HCT116 (cell line): ENCODE data around the gene SECISBP2. TPM values are rescaled to one million over a fixed set of nuclear protein-coding genes. Genes with fewer than 3 reads are reported as not detected.

Experiments used
- ATAC-seq: fragments of 200-7000 bp; cut with Tn5 transposase; 2 replicates; pipeline ENCODE4 v1.9.1; 2020; ENCODE audit warnings: mild to moderate bottlenecking, moderate library complexity
- BruUV-seq: library from RNA; stranded (reverse); fragments of 400-500 nt; replicated peaks from 2 replicates; lab custom pipeline; 2021; lab: Mats Ljungman, UMichigan
- CTCF ChIA-PET: fragments of 300-600 bp; sonication (Branson Sonifier 250); formaldehyde crosslinking; loops from one replicate; lab custom pipeline; 2021; ENCODE audit warnings: antibody characterized with exemption; lab: Charles Lee
- POLR2A ChIA-PET: fragments of 300-600, 350-600 bp; sonication (Branson Sonifier 250); formaldehyde crosslinking; loops from one replicate; lab custom pipeline; 2021; ENCODE audit warnings: antibody characterized with exemption; lab: Charles Lee
- RAD21 ChIA-PET, 2 experiments: fragments of 300-600 bp; sonication (Branson Sonifier 250); formaldehyde crosslinking; loops; one replicate each; lab custom pipeline; 2023; ENCODE audit warnings: low total read pairs in 2 of 2; ENCODE audit not compliant: uncharacterized antibody in 2 of 2, unreplicated experiment in 2 of 2, low non-redundant PET in 1 of 2; lab: Charles Lee
- DNase-seq: peaks from one replicate; pipeline ENCODE4 v3.0.0-alpha.2; 2010; ENCODE audit warnings: low read depth, low spot score
- H2AFZ ChIP-seq: fragments of 200-600 bp; shearing (Covaris generic), sonication (generic); 2 replicates; pipeline ENCODE4 v1.6.1; 2017; ENCODE audit warnings: low read depth, mixed run types, mixed read lengths, antibody characterized with exemption, low read length; ENCODE audit not compliant: poor library complexity, severe bottlenecking
- H3K27ac ChIP-seq: 2 replicates; pipeline ENCODE4 v1.5.1; 2012; ENCODE audit warnings: low read depth, low read length
- H3K27me3 ChIP-seq: fragments of 200-600 bp; sonication (generic); 2 replicates; pipeline ENCODE4 v1.6.1; 2016; ENCODE audit warnings: mixed run types, low read length, mixed read lengths; ENCODE audit not compliant: insufficient read depth
- H3K36me3 ChIP-seq, 2 experiments: fragments of 200-500 bp in 1 of 2; fragments of 200-600 bp in 1 of 2; sonication (Bioruptor generic) in 1 of 2; sonication (generic) in 1 of 2; 2 replicates each; pipeline versions ENCODE4 v1.5.1 to v1.6.1; 2014 to 2016; ENCODE audit warnings: low read length in 2 of 2, inconsistent platforms in 1 of 2, mixed read lengths in 1 of 2, mixed run types in 1 of 2; ENCODE audit not compliant: insufficient read depth in 2 of 2, control insufficient read depth in 1 of 2
- H3K4me1 ChIP-seq, 2 experiments: fragments of 200-600 bp in 1 of 2; sonication (generic) in 1 of 2; 2 replicates each; pipeline versions ENCODE4 v1.5.1 to v1.6.1; 2012 to 2017; ENCODE audit warnings: low read length in 2 of 2, inconsistent platforms in 1 of 2, mild to moderate bottlenecking in 1 of 2, mixed read lengths in 1 of 2, mixed run types in 1 of 2, moderate library complexity in 1 of 2; ENCODE audit not compliant: insufficient read depth in 2 of 2, control insufficient read depth in 1 of 2
- H3K4me2 ChIP-seq: fragments of 200-600 bp; sonication (generic); 2 replicates; pipeline ENCODE4 v1.6.1; 2017; ENCODE audit warnings: mixed run types, low read length, mixed read lengths
- H3K4me3 ChIP-seq, 2 experiments: fragments of 200-600 bp in 1 of 2; sonication (generic) in 1 of 2; replicated peaks in 1 of 2; 2 replicates each; pipeline ENCODE4 v1.5.1; 2011 to 2016; ENCODE audit warnings: low read length in 2 of 2, control low read depth in 1 of 2, low read depth in 1 of 2, mild to moderate bottlenecking in 1 of 2, mixed read lengths in 1 of 2, mixed run types in 1 of 2
- H3K79me2 ChIP-seq: fragments of 200-600 bp; sonication (generic); 2 replicates; pipeline ENCODE4 v1.6.1; 2017; ENCODE audit warnings: mild to moderate bottlenecking, mixed run types, low read length, moderate library complexity, mixed read lengths; ENCODE audit not compliant: insufficient read depth
- H3K9ac ChIP-seq: fragments of 200-600 bp; sonication (generic); 2 replicates; pipeline ENCODE4 v1.6.1; 2016; ENCODE audit warnings: low read length, mixed read lengths
- H3K9me2 ChIP-seq: fragments of 200-600 bp; sonication (generic), shearing (Covaris generic); 2 replicates; pipeline ENCODE4 v1.6.1; 2017; ENCODE audit warnings: mixed run types, mild to moderate bottlenecking, moderate library complexity; ENCODE audit not compliant: insufficient read depth
- H3K9me3 ChIP-seq, 2 experiments: fragments of 200-500 bp in 1 of 2; fragments of 200-600 bp in 1 of 2; sonication (Bioruptor generic) in 1 of 2; sonication (generic) in 1 of 2; 2 replicates each; pipeline ENCODE4 v1.6.1; 2014 to 2017; ENCODE audit warnings: low read length in 2 of 2, mixed read lengths in 2 of 2, inconsistent platforms in 1 of 2, low read depth in 1 of 2, mild to moderate bottlenecking in 1 of 2, mixed run types in 1 of 2, moderate library complexity in 1 of 2; ENCODE audit not compliant: control insufficient read depth in 1 of 2, insufficient read depth in 1 of 2
- H4K20me1 ChIP-seq: fragments of 200-600 bp; sonication (generic), shearing (Covaris generic); 2 replicates; pipeline ENCODE4 v1.6.1; 2017; ENCODE audit warnings: mixed run types, mild to moderate bottlenecking, moderate library complexity; ENCODE audit not compliant: insufficient read depth
- ELF1 ChIP-seq: IDR thresholded peaks from 2 replicates; pipeline ENCODE4 v1.6.1; 2012; ENCODE audit warnings: low read depth, borderline replicate concordance
- FOSL1 ChIP-seq: IDR thresholded peaks from 2 replicates; pipeline ENCODE4 v1.6.1; 2012; ENCODE audit warnings: low read depth
- POLR2A ChIP-seq: IDR thresholded peaks from 2 replicates; pipeline ENCODE4 v1.7.0; 2011; ENCODE audit warnings: borderline replicate concordance; ENCODE audit not compliant: insufficient read depth, insufficient read length; ENCODE audit errors: extremely low read depth
- REST ChIP-seq: IDR thresholded peaks from 2 replicates; pipeline ENCODE4 v1.6.1; 2012; ENCODE audit warnings: low read depth
- SIN3A ChIP-seq: IDR thresholded peaks from 2 replicates; pipeline ENCODE4 v1.6.1; 2012; ENCODE audit warnings: low read depth
- SRF ChIP-seq: IDR thresholded peaks from 2 replicates; pipeline ENCODE4 v1.6.1; 2012; ENCODE audit warnings: low read depth
- YY1 ChIP-seq: IDR thresholded peaks from 2 replicates; pipeline ENCODE4 v1.6.1; 2011; ENCODE audit warnings: low read length, low read depth, moderate library complexity, mild to moderate bottlenecking; ENCODE audit not compliant: insufficient replicate concordance; ENCODE audit errors: extremely low read depth
- ZFX ChIP-seq: fragments of 450-650 bp; IDR thresholded peaks from 2 replicates; pipeline ENCODE4 v1.6.1; 2017
- intact Hi-C: fragments of 100-400 bp; cut with micrococcal nuclease; formaldehyde crosslinking; loops from 2 replicates; pipeline ENCODE4 v1.10.0; 2022
- total RNA-seq: library from RNA; stranded (reverse); gene quantifications from one replicate; pipeline ENCODE4 v1.2.1, GENCODE V29; 2021; ENCODE audit not compliant: unreplicated experiment
- TF ChIP-seq, protein P1 (sequence below): IDR thresholded peaks from 2 replicates; pipeline ENCODE4 v1.6.1; 2012
- TF ChIP-seq, protein P2 (sequence below): IDR thresholded peaks from 2 replicates; pipeline ENCODE4 v1.6.1; 2011; ENCODE audit warnings: mild to moderate bottlenecking, low read length, moderate library complexity; ENCODE audit not compliant: insufficient replicate concordance; ENCODE audit errors: extremely low read depth

The SECISBP2 gene
- total RNA-seq, 1 experiment from 2014 or later: 41.6 TPM

GRCh38 chr9:89363311-89363670 lies 45.0 kb downstream of the SECISBP2 start (continued):
- TF ChIP-seq REST: no peak
- no peak for TF ChIP-seq POLR2A
- TF ChIP-seq YY1: no peak

- intact Hi-C loops: no loop called here
- no TSS peak for BruUV-seq
- no peak overlapping the region for H3K27ac ChIP-seq
- H3K4me3 ChIP-seq: no peak overlapping the region
- ChIA-PET POLR2A (no interaction called here), CTCF (no interaction called here), RAD21 (no interaction called here)
- H3K9me3 ChIP-seq: no peaks in the 10 kb centered on the region
- H3K27me3 ChIP-seq: no peaks in the 10 kb centered on the region
- H3K36me3 ChIP-seq: peaks cover 10 to 13% of the 10 kb centered on the region in 2 experiments; a peak in 3 of 4 replicates
- no peaks in the 10 kb centered on the region for H3K4me1 ChIP-seq
- no peak overlapping the region for H3K4me2 ChIP-seq
- ATAC-seq (no peak), DNase-seq (no peak)
- no peaks in the 10 kb centered on the region for H3K79me2 ChIP-seq
- no peak for TF ChIP-seq ZFX
- TF ChIP-seq, protein P1, sequence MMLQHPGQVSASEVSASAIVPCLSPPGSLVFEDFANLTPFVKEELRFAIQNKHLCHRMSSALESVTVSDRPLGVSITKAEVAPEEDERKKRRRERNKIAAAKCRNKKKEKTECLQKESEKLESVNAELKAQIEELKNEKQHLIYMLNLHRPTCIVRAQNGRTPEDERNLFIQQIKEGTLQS: no peak
- TF ChIP-seq FOSL1: no peak
- TF ChIP-seq ELF1: no peak
- TF ChIP-seq, protein P2, sequence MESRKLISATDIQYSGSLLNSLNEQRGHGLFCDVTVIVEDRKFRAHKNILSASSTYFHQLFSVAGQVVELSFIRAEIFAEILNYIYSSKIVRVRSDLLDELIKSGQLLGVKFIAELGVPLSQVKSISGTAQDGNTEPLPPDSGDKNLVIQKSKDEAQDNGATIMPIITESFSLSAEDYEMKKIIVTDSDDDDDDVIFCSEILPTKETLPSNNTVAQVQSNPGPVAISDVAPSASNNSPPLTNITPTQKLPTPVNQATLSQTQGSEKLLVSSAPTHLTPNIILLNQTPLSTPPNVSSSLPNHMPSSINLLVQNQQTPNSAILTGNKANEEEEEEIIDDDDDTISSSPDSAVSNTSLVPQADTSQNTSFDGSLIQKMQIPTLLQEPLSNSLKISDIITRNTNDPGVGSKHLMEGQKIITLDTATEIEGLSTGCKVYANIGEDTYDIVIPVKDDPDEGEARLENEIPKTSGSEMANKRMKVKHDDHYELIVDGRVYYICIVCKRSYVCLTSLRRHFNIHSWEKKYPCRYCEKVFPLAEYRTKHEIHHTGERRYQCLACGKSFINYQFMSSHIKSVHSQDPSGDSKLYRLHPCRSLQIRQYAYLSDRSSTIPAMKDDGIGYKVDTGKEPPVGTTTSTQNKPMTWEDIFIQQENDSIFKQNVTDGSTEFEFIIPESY: no peak
- TF ChIP-seq SRF: no peak
- no peak for TF ChIP-seq REST
- TF ChIP-seq SIN3A: no peak
- no peaks in the 10 kb centered on the region for H3K9me2 ChIP-seq
- H3K9ac ChIP-seq: no peak overlapping the region
- no peak overlapping the region for H2AFZ ChIP-seq
- no peaks in the 10 kb centered on the region for H4K20me1 ChIP-seq
Observed at GRCh38 chr9:89363921-89364665, 45.8 kb downstream of the SECISBP2 start.
